ENCODE measurements around the gene PROM1. TPM values are rescaled to one million over a fixed set of nuclear protein-coding genes. Genes with fewer than 3 reads are reported as not detected.

Gene PROM1
- total RNA-seq (2022; extraction: Qiagen RNA extraction), result 0.28 to 0.59 TPM (median 0.37 TPM) in 5 replicates

GRCh38 chr4:16083241-16084191 lies at the start of gene PROM1:
TSS of gene PROM1 (minus strand) at chr4:16084023. CDS start at chr4:16075906, 8,117 bp downstream.

DNA sequence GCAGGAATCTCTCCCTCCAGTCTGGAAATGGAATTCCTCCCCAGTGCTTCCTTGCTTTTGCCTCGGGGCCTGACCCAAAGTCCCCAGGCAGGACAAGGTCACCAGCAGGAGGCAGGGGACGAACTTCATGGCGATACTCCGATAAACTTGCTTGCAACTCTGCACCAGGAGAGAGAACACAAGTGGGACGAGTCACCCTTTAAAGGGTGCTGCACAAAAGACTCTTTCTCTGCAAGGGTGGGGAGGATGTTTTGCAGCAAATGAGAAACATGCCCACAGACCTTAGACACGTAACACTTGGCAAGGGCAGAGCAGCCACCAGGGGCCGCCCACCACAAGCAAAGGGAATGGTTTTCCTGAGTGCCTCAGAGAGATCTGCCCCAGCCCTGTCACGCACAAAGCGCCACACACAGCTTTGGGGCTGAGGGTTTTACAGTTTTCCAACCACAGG lies 120.8 kb downstream of the PROM1 start, which contains the start of gene FGFBP2:
FGFBP2 (minus strand) TSS at position 175 of the 451 bp plus-strand sequence; CDS start at position 129, 46 bp downstream.

DNA sequence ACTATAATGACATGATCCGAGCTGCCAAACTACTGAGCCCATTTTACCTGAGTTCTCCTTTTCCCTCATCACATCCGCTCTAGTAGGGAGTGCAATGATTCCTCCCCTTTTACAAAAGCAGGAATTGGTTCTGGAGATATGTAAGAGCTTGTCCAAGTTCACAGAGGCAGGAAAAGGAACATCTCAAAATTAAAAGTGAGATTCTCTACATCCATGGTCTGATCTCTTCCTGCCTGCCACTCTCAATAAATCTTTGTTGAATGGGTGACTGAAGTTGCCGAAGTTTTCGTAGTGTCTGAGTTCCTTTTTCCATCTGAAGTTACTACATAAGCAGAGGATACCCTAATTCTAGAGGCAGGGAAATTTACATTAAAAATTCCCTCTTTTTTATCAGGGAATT lies 145.2 kb downstream of the PROM1 start, which contains the start of gene FGFBP1:
FGFBP1 (minus strand) TSS at position 101 of the 400 bp plus-strand sequence. CDS start 2,108 bp downstream, outside the sequence.

Other genes with a start within 250 kb of the PROM1 start
- gene FGFBP1, start 145.3 kb downstream of the PROM1 start, total RNA-seq (2022; extraction: Qiagen RNA extraction), result 2.9 to 4.4 TPM (median 3.9 TPM) in 5 replicates
- gene FGFBP2, start 120.8 kb downstream of the PROM1 start, total RNA-seq (2022; extraction: Qiagen RNA extraction), result 0.15 to 0.67 TPM (median 0.24 TPM) in 5 replicates
- gene TAPT1, start 142.4 kb upstream of the PROM1 start, total RNA-seq (2022; extraction: Qiagen RNA extraction), result 13.6 to 19.2 TPM (median 15.1 TPM) in 5 replicates